GM12873 (cell line): ENCODE data around the gene CRYGN.

Experiments used
- CTCF ChIP-seq: IDR thresholded peaks from 2 replicates; pipeline ENCODE4 v1.5.1; 2012; ENCODE audit warnings: low read depth, mild to moderate bottlenecking, moderate library complexity, low read length, control low read depth; ENCODE audit not compliant: insufficient read depth; ENCODE audit errors: missing control alignments

CRYGN gene

DNA sequence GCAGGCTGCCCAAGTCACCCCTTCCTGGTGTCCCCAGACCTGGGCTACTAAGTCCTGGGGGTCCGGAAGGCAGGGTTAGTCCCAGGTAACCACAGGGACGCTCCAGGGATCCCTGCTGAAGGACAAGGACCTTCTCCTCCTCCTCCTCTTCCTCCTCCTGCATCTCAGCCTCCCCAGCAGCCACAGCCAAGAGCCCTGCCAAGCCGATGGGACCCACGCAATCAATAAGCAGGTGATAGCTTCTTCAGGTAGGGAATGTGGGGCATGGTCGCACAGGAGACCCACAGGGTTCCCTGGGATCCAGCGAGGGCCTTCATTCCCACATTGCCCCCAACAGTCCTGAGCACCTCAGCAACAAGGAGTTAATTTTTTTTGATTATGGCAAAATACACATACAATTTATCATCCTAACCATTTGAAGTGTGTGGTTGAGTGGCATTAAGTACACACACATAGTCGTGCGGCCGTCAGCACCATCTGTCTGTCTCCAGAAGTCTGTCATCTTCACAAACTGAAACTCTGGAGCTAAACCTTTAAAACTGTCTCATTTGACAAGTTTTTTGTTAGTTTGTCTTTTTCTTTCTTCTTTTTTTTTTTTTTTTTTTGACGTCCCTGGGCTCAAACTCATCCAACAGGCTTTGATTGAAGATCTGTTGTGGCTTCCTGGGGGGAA is 12.1 kb downstream of the CRYGN start:
- TF ChIP-seq CTCF = no peak

DNA sequence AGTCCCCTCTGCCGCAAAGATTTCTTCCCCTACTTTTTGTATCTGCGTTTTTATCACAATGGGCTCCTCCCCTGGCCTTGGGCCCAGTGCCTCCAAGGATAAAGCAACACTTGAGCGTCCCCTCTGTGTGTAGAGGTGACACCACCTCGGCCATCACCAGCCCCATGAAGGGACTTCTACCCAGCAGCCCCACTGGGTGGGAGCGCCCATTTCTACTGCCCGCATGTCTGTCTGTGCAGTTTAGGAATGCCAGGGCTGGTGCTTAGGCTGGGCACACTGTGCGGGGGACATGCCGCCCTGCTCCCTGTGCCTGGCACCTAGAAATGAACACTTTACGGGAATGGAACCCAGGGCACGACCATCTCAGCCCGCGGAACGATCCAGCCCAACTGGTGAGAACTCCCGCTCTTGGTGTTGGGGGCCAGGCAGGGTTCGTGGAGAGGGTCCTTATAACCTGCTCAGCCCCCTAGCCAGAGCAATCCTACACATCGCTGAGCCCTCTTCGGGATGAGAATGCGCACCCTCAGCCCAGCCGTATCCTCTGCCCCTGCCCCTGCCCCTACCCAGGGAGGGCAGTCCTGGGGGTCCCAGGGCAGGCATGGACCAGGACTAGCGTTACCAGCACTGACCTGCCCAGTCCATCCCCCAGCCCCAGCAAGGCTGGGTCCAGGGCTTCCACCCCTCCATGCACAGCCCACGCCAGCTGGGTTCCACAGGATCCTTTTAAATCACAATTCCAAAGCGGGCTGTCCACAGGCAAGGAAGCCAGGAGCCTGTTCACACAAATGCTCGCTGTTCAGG is 12.8 kb downstream of the CRYGN start:
- TF ChIP-seq CTCF = no peak

DNA sequence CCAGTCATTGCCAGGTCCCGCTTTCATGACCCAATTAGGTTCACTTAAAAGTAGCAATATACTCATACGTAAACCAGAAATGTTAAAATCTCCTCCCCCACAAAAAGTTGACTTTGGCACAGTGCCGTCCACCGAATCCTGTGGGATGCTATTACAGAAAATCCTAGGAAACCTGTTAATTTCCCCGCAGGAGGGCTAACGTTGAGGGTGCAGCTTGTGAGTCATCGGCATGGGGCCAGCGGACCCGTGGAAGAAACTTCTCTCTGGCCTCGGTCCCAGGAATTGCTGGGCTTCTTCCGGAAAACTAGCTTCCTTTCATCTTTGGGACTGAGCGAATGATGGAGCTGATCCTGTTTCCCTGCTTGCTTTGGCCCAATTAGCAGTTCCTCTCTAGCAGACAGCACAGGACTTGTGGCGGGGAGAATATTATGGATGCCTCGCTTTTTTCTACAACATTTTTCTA is 13.5 kb downstream of the CRYGN start:
- TF ChIP-seq CTCF = no peak

- TF ChIP-seq CTCF = no peak
Observed at GRCh38 chr7:151425670-151426440, 14.1 kb downstream of the CRYGN start.

DNA sequence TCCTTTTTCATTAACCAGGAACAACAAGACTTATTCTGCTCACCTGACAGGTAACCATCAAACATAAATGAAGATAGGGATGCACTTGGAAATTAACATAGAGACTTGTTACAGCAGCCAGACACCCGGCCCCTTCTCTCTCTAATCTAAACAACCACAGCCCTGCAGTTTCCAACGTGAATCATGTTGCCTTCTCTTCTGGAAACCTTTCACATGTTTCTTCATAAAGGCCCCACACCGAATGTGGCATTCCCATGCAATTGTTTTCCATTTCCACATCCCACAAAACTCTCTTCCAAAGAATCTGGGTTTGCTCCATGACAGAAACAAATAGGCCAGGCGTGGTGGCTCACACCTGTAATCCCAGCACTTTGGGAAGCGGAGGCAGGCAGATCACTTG is 15.1 kb downstream of the CRYGN start:
- no peak for TF ChIP-seq CTCF

GRCh38 chr7:151423936-151424335 is 16.0 kb downstream of the CRYGN start:
- TF ChIP-seq CTCF = no peak

DNA sequence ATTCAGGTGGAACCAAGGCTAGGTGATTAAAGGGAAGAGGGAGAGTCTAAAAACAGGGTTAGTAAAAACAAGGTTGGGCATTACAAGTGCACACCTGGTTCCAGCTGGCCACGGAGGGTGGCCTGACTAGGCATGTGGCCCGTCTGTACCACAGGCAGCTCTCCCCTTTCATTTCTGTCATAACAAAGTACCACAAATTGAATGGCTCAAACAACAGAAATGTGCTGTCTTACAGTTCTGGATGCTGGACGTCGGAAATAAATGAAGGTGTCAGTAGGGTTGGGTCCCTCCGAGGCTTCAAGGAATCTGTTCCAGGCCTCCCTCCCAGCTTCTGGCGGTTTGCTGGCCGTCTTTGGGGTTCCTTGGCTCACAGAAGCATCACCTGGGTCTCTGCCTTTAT is 16.7 kb downstream of the CRYGN start:
- TF ChIP-seq CTCF = no peak
